HG02571 (cell line): ENCODE results near the gene MPP2.

Experiments used
- ATAC-seq: cut with Tn5 transposase; IDR thresholded peaks from one replicate; pipeline ENCODE4 v1.9.1; 2021; ENCODE audit warnings: mild to moderate bottlenecking, moderate library complexity; ENCODE audit not compliant: unreplicated experiment

The MPP2 gene

DNA sequence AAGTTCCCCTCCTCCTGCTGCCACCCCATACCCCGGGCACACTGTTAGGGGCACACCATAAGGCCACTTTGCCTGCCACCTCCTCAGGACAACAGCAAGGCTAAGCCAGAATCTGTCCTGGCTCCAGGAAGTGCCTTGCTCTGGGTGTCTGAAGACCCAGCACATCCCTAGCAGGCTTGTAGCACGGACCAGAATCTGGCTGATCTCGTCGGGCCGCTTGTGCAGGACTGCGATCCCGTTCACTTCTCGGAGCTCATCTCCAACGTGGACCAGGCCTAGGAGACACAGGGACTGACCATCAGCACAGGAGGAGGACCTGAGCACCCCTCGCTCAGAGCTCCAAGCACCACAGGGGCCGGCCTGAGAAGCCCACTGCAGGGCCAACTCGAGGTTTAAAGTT is 81.8 kb downstream of the MPP2 start:
- ATAC-seq: no peak
